Measurements from ENCODE around the gene PKP4. TPM values are rescaled to one million over a fixed set of nuclear protein-coding genes. Genes with fewer than 3 reads are reported as not detected.

The PKP4 gene
- total and polyA plus RNA-seq, 9 of the 15 experiments (the other 6 are each of a cell fraction or from before 2014, with no cell fraction given): 24.6 to 99.1 (median 74.0) TPM

- H3K9ac ChIP-seq (ENCODE audit: insufficient read depth in 1 of 2, low read depth in 2 of 2, low read length in 2 of 2): no peak overlapping the region
- H4K20me1 ChIP-seq (replicated peaks; ENCODE audit: control insufficient read depth, insufficient read depth, low read length): 0 out of 2 replicates have a peak, but pooled peaks cover 5% of the 10 kb centered on the region
- no peak overlapping the region for H3K4me3 ChIP-seq
- H2AFZ ChIP-seq (ENCODE audit: low read depth, low read length): no peak overlapping the region
- H3K9me3 ChIP-seq (replicated peaks; ENCODE audit: control insufficient read depth, insufficient read depth, low read depth, low read length): no peaks in the 10 kb centered on the region
- no peaks in the 10 kb centered on the region for H3K4me1 ChIP-seq (replicated peaks in 1 of 2; ENCODE audit: control insufficient read depth in 2 of 2, insufficient read depth in 2 of 2, low read length in 2 of 2)
- BruUV-seq (replicated peaks): no TSS peak
- DNase-seq (ENCODE audit: extremely low read depth in 1 of 4, low spot score in 3 of 4): no peak
- in situ Hi-C loops (cut with MboI): loop anchor here (25.0 kb wide), 1 partner anchor 1243 kb away; no protein-coding TSS in a partner anchor
- CTCF ChIA-PET (ENCODE audit: low intra/inter-chr PET ratio): no interaction called here
- POLR2A ChIA-PET: interaction anchor here (0.6 to 1.0 kb wide), 3 partner anchors 12 to 629 kb away, joined by 3 to 4 read pairs (median 3); partner anchors contain the start of gene UPP2
- H3K9me1 ChIP-seq (ENCODE audit: control insufficient read depth, insufficient read depth, low read length): no peaks in the 10 kb centered on the region
- whole genome bisulfite sequencing (ENCODE audit: insufficient coverage, low coverage, missing lambda C conversion rate): 0% methylated on average over 9 of the region's 9 CpGs
- H3K36me3 ChIP-seq (ENCODE audit: control insufficient read depth, insufficient read depth, low read length): no peaks in the 10 kb centered on the region
- H3K79me2 ChIP-seq (ENCODE audit: control insufficient read depth, insufficient read depth, low read length): no peaks in the 10 kb centered on the region
- TF ChIP-seq SIN3B (IDR thresholded peaks at IDR 0.05; ENCODE audit: low read depth): no peak
- no peak for TF ChIP-seq ZNF57 (CRISPR knock-in tag; IDR thresholded peaks at IDR 0.05)
- TF ChIP-seq TAL1 (IDR thresholded peaks at IDR 0.05): no peak
- no peak for TF ChIP-seq SMARCC2 (IDR thresholded peaks at IDR 0.05; ENCODE audit: low read depth)
- no peak for TF ChIP-seq CEBPB (tag; IDR thresholded peaks at IDR 0.05)
- TF ChIP-seq ARID4B (CRISPR knock-in tag; IDR thresholded peaks at IDR 0.05): no peak
- TF ChIP-seq MAFF (IDR thresholded peaks at IDR 0.05; ENCODE audit: low read length): no peak
- TF ChIP-seq NR4A1 (CRISPR knock-in tag; IDR thresholded peaks at IDR 0.05): no peak
- no peak for TF ChIP-seq NR4A1 (tag; IDR thresholded peaks at IDR 0.05)
- no peak for TF ChIP-seq ZNF23 (CRISPR knock-in tag; IDR thresholded peaks at IDR 0.05)
- TF ChIP-seq ZEB2 (IDR thresholded peaks at IDR 0.05): no peak
- no peak for TF ChIP-seq ZNF316 (IDR thresholded peaks at IDR 0.05)
- no peak for TF ChIP-seq ZNF445 (CRISPR knock-in tag; IDR thresholded peaks at IDR 0.05; ENCODE audit: low read depth)
- TF ChIP-seq RFX7 (CRISPR knock-in tag; IDR thresholded peaks at IDR 0.05): no peak
- H3K27me3 ChIP-seq (ENCODE audit: control insufficient read depth in 2 of 2, insufficient read depth in 2 of 2, low read length in 2 of 2): peaks cover 48 to 79% of the 10 kb centered on the region in 2 experiments
- no peak overlapping the region for H3K27ac ChIP-seq (ENCODE audit: extremely low read depth, low read depth, low read length)
- no peak for FAIRE-seq
- intact Hi-C loops (cut with micrococcal nuclease): no loop called here
- no peak overlapping the region for H3K4me2 ChIP-seq (ENCODE audit: insufficient read depth, low read length)
- no peak for ATAC-seq
Observed at GRCh38 chr2:158730621-158731140, 273.9 kb downstream of the PKP4 start.
